OCI-LY3 (cell line): ENCODE data around the gene APOBEC3G.

Source experiments
- EZH2phosphoT487 ChIP-seq: fragments of 200-600 bp; shearing (Covaris generic); IDR thresholded peaks from 2 replicates; pipeline ENCODE4 v1.6.1; 2018; ENCODE audit warnings: antibody characterized with exemption, mixed run types, low read depth
- TF ChIP-seq, protein P1 (sequence below): fragments of 200-600, 300-600 bp; sonication (generic); IDR thresholded peaks from 2 replicates; pipeline ENCODE4 v1.5.1; 2014; ENCODE audit warnings: antibody characterized with exemption, low read length, low read depth

- TF ChIP-seq, protein P1, sequence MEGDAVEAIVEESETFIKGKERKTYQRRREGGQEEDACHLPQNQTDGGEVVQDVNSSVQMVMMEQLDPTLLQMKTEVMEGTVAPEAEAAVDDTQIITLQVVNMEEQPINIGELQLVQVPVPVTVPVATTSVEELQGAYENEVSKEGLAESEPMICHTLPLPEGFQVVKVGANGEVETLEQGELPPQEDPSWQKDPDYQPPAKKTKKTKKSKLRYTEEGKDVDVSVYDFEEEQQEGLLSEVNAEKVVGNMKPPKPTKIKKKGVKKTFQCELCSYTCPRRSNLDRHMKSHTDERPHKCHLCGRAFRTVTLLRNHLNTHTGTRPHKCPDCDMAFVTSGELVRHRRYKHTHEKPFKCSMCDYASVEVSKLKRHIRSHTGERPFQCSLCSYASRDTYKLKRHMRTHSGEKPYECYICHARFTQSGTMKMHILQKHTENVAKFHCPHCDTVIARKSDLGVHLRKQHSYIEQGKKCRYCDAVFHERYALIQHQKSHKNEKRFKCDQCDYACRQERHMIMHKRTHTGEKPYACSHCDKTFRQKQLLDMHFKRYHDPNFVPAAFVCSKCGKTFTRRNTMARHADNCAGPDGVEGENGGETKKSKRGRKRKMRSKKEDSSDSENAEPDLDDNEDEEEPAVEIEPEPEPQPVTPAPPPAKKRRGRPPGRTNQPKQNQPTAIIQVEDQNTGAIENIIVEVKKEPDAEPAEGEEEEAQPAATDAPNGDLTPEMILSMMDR, result no peak
- TF ChIP-seq EZH2phosphoT487, result no peak
Measured at GRCh38 chr22:39130152-39130704, 53.2 kb downstream of the APOBEC3G start.
